Psoas muscle (tissue), 8 donors: Measurements from ENCODE around the gene LGSN. TPM values are rescaled to one million over a fixed set of nuclear protein-coding genes. Genes with fewer than 3 reads are reported as not detected.

Experiments
- ATAC-seq, 4 donors: fragments of 200-7000 bp; cut with Tn5 transposase; one replicate each; pipeline ENCODE4 v1.9.1; 2020; ENCODE audit warnings: moderate library complexity in 3 of 4, mild to moderate bottlenecking in 2 of 4
- DNase-seq, 2 donors: peaks; one replicate each; pipeline ENCODE4 v3.0.0-alpha.2; 2020
- H3K27ac ChIP-seq: fragments of 200-600 bp; one replicate; pipeline ENCODE4 v1.8.0; 2022
- H3K27me3 ChIP-seq, 3 donors: fragments of 200-600 bp in 1 of 3; one replicate each; pipeline versions ENCODE4 v1.6.1 to v1.8.0; 2013 to 2022; ENCODE audit warnings: low read length in 2 of 3, mild to moderate bottlenecking in 2 of 3, moderate library complexity in 1 of 3; ENCODE audit not compliant: insufficient read depth in 3 of 3
- H3K36me3 ChIP-seq, 2 donors: fragments of 200-600 bp in 1 of 2; one replicate each; pipeline versions ENCODE4 v1.6.1 to v1.8.0; 2013 to 2022; ENCODE audit warnings: low read depth in 1 of 2, mild to moderate bottlenecking in 1 of 2, moderate library complexity in 1 of 2; ENCODE audit not compliant: insufficient read depth in 1 of 2
- H3K4me1 ChIP-seq: fragments of 200-600 bp; one replicate; pipeline ENCODE4 v1.8.0; 2022
- H3K4me3 ChIP-seq: fragments of 200-600 bp; one replicate; pipeline ENCODE4 v1.8.0; 2022; ENCODE audit warnings: mild to moderate bottlenecking
- H3K9me3 ChIP-seq: fragments of 200-600 bp; one replicate; pipeline ENCODE4 v1.8.0; 2022
- WGBS, 3 donors: extraction: QIAGEN DNeasy Blood & Tissue Kit; methylation state at CpG; one replicate each; pipeline versions ENCODE4 v1.1.6 to v1.1.7; 2013; 5-methylcytosine and 5-hydroxymethylcytosine counted together
- intact Hi-C, 2 donors: fragments of 100-400 bp; cut with DNase I; formaldehyde crosslinking; loops; one replicate each; pipeline versions ENCODE4 v1.11.0 to v1.14.2; 2022
- polyA plus RNA-seq, 3 donors: library from polyadenylated mRNA; stranded (reverse); fragments of 200-250 nt; gene quantifications; one replicate each; pipeline ENCODE4 v1.2.3, GENCODE V29; 2013
- total RNA-seq, 4 donors: library from RNA; stranded (reverse); fragmentation: NEBNext Ultra II Directional in 2 of 4; extraction: Animal tissue kit (Norgen Biotek cat#: 25700) in 2 of 4; gene quantifications; one replicate each; pipeline versions ENCODE4 v1.2.1 to v1.2.4, GENCODE V29; 2021 to 2023
- TF ChIP-seq, protein P1 (sequence below): fragments of 200-600 bp; IDR thresholded peaks from one replicate; pipeline ENCODE4 v1.8.0; 2022; ENCODE audit warnings: antibody characterized with exemption
- donor health status: healthy with polysubstance abuse.
- donor health status: DM: no; HTN: no; CAD: no; lungs with moderate emphysema.
- donor health status: Bipolar disorder and iron deficiency.
- donor health status: healthy.
- donor health status: DM: yes; HTN: yes; CAD: no.
- donor health status: DM: no; HTN: no; CAD: no.
- donor health status: DM: no; HTN: no; CAD: no.
- donor health status: DM: yes; HTN: yes; CAD: no.

The LGSN gene
- total and polyA plus RNA-seq, 7 donors, result 0.01 TPM; not detected in 6

DNA sequence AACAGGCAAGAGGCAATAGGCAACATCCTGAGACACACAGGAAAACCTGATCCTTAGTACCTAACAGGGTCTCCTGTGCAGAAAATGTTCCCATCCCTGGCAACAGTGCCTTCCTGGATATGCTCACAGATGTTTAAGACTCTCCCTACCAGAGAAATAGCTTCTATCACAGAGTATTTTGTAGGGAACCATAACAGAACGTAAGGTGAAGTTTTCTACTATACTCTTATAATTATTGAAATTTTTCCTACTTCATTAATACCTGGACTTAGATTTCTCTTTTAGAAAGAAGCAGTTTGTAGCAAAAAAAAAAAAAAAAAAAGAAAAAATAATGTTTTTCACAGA, 33.5 kb upstream of the LGSN start:
- Histone ChIP-seq H3K36me3 (no peaks in the 10 kb centered on the region), H3K27me3 (no peaks in the 10 kb centered on the region), H3K9me3 (no peaks in the 10 kb centered on the region), H3K27ac (no peak overlapping the region), H3K4me3 (peak overlapping the region; percentile 21), H3K4me1 (peaks cover 4% of the 10 kb centered on the region)
- ATAC-seq (no peak), DNase-seq (no peak)
- intact Hi-C loops, result loop anchor here (5.0 to 10.0 kb wide), 5 partner anchors 219 to 414 kb away; partner anchors contain the start of genes LOC128125822 (in 2 of the 2) and PTP4A1 (in 2 of the 2)
- WGBS, 3 donors, result 67 to 74% (median 71%) methylated on average over 1 of the region's 1 CpG
- TF ChIP-seq, protein P1, sequence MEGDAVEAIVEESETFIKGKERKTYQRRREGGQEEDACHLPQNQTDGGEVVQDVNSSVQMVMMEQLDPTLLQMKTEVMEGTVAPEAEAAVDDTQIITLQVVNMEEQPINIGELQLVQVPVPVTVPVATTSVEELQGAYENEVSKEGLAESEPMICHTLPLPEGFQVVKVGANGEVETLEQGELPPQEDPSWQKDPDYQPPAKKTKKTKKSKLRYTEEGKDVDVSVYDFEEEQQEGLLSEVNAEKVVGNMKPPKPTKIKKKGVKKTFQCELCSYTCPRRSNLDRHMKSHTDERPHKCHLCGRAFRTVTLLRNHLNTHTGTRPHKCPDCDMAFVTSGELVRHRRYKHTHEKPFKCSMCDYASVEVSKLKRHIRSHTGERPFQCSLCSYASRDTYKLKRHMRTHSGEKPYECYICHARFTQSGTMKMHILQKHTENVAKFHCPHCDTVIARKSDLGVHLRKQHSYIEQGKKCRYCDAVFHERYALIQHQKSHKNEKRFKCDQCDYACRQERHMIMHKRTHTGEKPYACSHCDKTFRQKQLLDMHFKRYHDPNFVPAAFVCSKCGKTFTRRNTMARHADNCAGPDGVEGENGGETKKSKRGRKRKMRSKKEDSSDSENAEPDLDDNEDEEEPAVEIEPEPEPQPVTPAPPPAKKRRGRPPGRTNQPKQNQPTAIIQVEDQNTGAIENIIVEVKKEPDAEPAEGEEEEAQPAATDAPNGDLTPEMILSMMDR, result no peak

DNA sequence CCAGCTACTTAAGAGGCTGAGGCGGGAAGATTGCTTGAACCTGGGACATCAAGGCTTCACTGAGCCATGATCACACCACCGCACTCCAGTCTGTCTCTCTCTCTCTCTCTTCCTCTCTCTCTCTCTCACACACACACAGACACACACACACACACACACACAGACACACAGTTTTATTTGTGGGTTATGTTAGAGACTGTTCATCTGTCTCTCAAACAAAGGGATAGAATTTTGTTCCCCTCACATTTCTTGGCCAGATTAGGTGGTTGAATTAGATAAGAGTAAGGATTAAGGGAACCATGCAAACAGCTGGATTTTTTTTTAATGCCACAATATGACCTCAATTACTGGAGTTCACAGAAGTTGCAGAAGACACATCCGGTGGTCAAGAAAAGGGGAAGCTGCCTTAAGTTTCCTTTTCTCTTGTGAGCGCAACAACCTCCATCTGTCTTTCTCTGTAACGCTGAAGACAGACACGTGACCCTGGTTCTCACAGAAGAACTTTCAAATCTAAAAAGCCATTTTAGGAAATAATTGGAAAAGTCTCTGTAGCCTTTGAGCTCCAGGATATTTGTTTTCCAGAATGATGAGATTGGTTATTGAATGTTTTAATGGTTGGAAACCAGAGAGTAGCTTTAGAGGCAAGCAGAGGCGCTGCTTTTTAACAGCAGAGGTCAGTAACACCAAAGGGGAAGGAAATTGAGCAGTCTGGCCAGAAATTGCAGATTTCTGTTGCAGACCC, 32.9 kb upstream of the LGSN start:
- no peak for DNase-seq
- H3K27ac ChIP-seq, result peak overlapping the region; percentile 10
- TF ChIP-seq, protein P1, result peak; percentile 62

DNA sequence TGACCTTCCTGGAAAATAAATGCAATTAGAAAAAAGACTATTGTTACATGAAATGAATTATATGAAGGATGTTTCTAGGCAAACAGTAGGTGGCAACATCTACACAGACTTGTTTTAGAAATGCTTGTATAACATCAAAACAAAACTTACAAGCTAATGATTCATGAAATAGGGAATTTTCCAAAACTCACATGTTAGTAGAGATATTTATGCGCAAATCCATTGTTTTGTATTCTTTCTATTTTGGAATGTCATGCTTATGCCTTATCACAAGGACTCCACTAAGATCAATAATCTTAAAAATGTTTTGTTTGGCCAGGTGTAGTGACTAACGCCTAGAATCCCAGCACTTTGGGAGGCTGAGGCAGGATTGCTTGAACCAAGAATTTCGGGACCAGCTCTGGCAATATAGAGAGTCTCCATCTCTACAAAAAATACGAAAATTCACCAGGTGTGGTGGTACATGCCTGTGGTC, 32.3 kb upstream of the LGSN start:
- TF ChIP-seq, protein P1, result peak; percentile 42
- peaks cover 4% of the 10 kb centered on the region for H3K4me1 ChIP-seq
- H3K9me3 ChIP-seq, result no peaks in the 10 kb centered on the region
- DNase-seq (no peak), ATAC-seq (peak in 1 of 4 donors; percentile 70)
- no peak overlapping the region for H3K27ac ChIP-seq
- intact Hi-C loops, result loop anchor here (5.0 to 10.0 kb wide), 5 partner anchors 220 to 415 kb away; partner anchors contain the start of genes LOC128125822 (in 2 of the 2) and PTP4A1 (in 2 of the 2)
- 67 to 75% (median 68%) methylated on average over 4 of the region's 4 CpGs for WGBS, 3 donors
- no peaks in the 10 kb centered on the region for H3K27me3 ChIP-seq
- H3K36me3 ChIP-seq, result no peaks in the 10 kb centered on the region
- H3K4me3 ChIP-seq, result no peak overlapping the region

More for the DNA sequence above, 32.9 kb upstream of the LGSN start:
- 41 to 47% (median 44%) methylated on average over 7 of the region's 7 CpGs for WGBS, 3 donors
- peak; percentile 64 to 95 (median 76) for ATAC-seq
- Histone ChIP-seq H3K36me3 (no peaks in the 10 kb centered on the region), H3K27me3 (no peaks in the 10 kb centered on the region), H3K4me3 (peak overlapping the region; percentile 21), H3K9me3 (no peaks in the 10 kb centered on the region), H3K4me1 (peaks cover 4% of the 10 kb centered on the region)
- intact Hi-C loops, result loop anchor here (5.0 to 10.0 kb wide), 5 partner anchors 220 to 415 kb away; partner anchors contain the start of genes LOC128125822 (in 2 of the 2) and PTP4A1 (in 2 of the 2)

DNA sequence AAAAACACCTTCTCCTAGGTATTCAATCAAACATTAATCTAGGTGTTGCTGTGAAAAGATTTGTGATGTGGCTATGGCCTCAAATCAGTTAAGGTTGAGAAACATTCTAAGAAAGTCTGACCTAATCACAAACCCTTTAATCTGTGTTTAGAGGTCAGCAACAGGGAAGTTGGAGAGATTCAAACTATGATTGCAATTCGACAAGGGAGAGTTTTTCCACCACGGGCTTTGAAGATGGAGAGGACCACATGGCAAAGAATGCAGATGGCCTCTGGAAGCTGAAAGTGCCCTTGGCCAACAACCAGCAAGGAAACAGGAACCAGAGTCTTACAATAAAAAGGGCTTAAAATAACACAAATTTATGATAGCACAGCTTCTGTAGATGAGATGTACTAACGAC, 29.6 kb upstream of the LGSN start:
- Histone ChIP-seq H3K36me3 (no peaks in the 10 kb centered on the region), H3K27ac (no peak overlapping the region), H3K9me3 (no peaks in the 10 kb centered on the region), H3K4me3 (no peak overlapping the region), H3K4me1 (peaks cover 4% of the 10 kb centered on the region), H3K27me3 (no peaks in the 10 kb centered on the region)
- no peak for DNase-seq
- ATAC-seq, result no peak
- WGBS, 3 donors, result 52 to 54% (median 54%) methylated on average over 3 of the region's 3 CpGs
- intact Hi-C loops, result no loop called here
- TF ChIP-seq, protein P1, result no peak
